Uterus (tissue), 2 donors: ENCODE data around the gene STK36.

ENCODE experiments used
- POLR2A ChIP-seq, 2 donors: fragments of 450-650 bp; IDR thresholded peaks; one replicate each; pipeline ENCODE4 v1.6.1; 2016; ENCODE audit warnings: antibody characterized with exemption in 2 of 2, mild to moderate bottlenecking in 1 of 2, moderate library complexity in 1 of 2
- TF ChIP-seq, protein P1 (sequence below), 4 experiments: fragments of 200-600 bp in 2 of 4; fragments of 450-650 bp in 2 of 4; sonication (generic) in 2 of 4; IDR thresholded peaks; one replicate each; pipeline ENCODE4 v1.5.1; 2016 to 2019; ENCODE audit warnings: antibody characterized with exemption in 4 of 4, mild to moderate bottlenecking in 2 of 4, moderate library complexity in 1 of 4

DNA sequence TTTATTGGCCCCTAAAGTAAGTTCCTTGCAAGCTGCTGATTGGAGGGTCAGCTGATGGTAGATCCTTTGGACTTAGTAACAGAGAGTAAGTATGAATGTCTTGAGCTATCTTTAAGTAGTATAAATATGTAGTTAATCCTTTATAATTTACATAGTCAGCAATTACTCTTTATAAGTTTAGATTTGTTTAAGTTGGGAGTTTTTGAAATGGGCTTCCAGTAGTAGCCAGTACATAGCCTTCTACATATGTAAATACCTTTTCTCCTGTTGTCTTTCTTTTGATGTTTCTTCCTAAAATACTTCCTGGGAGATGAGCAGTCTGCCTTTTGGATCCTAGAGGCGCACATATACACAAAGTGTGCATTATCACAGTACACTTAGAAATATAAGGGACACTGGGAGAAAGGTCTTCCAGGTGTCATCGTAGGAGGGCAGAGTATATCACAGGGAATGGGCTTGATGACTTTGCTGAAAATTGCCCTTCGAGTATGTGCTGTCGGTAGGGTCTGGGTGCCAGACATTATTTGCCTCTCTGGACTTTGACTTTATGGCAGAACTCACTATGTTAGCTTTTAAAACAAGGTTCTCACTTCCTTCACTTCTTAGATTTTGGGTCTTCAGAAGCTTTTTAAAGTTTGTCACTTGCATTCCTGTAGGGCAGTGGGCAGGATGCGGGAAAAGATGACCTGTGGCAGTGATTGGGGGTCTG, 60.3 kb downstream of the STK36 start:
- TF ChIP-seq, protein P1, sequence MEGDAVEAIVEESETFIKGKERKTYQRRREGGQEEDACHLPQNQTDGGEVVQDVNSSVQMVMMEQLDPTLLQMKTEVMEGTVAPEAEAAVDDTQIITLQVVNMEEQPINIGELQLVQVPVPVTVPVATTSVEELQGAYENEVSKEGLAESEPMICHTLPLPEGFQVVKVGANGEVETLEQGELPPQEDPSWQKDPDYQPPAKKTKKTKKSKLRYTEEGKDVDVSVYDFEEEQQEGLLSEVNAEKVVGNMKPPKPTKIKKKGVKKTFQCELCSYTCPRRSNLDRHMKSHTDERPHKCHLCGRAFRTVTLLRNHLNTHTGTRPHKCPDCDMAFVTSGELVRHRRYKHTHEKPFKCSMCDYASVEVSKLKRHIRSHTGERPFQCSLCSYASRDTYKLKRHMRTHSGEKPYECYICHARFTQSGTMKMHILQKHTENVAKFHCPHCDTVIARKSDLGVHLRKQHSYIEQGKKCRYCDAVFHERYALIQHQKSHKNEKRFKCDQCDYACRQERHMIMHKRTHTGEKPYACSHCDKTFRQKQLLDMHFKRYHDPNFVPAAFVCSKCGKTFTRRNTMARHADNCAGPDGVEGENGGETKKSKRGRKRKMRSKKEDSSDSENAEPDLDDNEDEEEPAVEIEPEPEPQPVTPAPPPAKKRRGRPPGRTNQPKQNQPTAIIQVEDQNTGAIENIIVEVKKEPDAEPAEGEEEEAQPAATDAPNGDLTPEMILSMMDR (IDR thresholded peaks at IDR 0.05), result no peak
- TF ChIP-seq POLR2A (IDR thresholded peaks at IDR 0.05), result no peak
